Parathyroid adenoma (tissue), 2 donors: ENCODE results near the gene ZNRD2.

ENCODE experiments used
- H2AFZ ChIP-seq: fragments of 300-600 bp; sonication (generic); one replicate; pipeline ENCODE4 v1.7.0; 2017; ENCODE audit warnings: antibody characterized with exemption, mild to moderate bottlenecking
- H3K27ac ChIP-seq: fragments of 300-600 bp; sonication (generic); one replicate; pipeline ENCODE4 v1.7.0; 2017
- H3K27me3 ChIP-seq: fragments of 300-600 bp; sonication (generic); one replicate; pipeline ENCODE4 v1.7.0; 2017; ENCODE audit warnings: low read length; ENCODE audit not compliant: control insufficient read depth, insufficient read depth
- H3K36me3 ChIP-seq: fragments of 300-600 bp; sonication (generic); one replicate; pipeline ENCODE4 v1.7.0; 2017; ENCODE audit warnings: low read length; ENCODE audit not compliant: control insufficient read depth, insufficient read depth
- H3K4me1 ChIP-seq: fragments of 300-600 bp; sonication (generic); one replicate; pipeline ENCODE4 v1.7.0; 2017; ENCODE audit warnings: control low read depth
- H3K4me2 ChIP-seq: fragments of 300-600 bp; sonication (generic); one replicate; pipeline ENCODE4 v1.7.0; 2017; ENCODE audit warnings: low read length
- H3K4me3 ChIP-seq: fragments of 300-600 bp; sonication (generic); one replicate; pipeline ENCODE4 v1.7.0; 2017; ENCODE audit warnings: low read depth, low read length
- H3K79me2 ChIP-seq: fragments of 300-600 bp; sonication (generic); one replicate; pipeline ENCODE4 v1.7.0; 2017; ENCODE audit warnings: control low read depth
- H3K9ac ChIP-seq: fragments of 300-600 bp; sonication (generic); one replicate; pipeline ENCODE4 v1.7.0; 2017; ENCODE audit warnings: mild to moderate bottlenecking
- H3K9me3 ChIP-seq: fragments of 300-600 bp; sonication (generic); one replicate; pipeline ENCODE4 v1.7.0; 2017; ENCODE audit warnings: low read length; ENCODE audit not compliant: control insufficient read depth
- CTCF ChIP-seq: fragments of 300-600 bp; sonication (generic); IDR thresholded peaks from one replicate; pipeline ENCODE4 v1.7.0; 2017; ENCODE audit warnings: antibody characterized with exemption, mild to moderate bottlenecking
- donor health status: primary hyperparathyroidism.

The ZNRD2 gene

GRCh38 chr11:65529475-65530156 lies 40.7 kb upstream of the ZNRD2 start:
- H3K36me3 ChIP-seq, result no peaks in the 10 kb centered on the region
- H3K9ac ChIP-seq, result no peak overlapping the region
- H3K27ac ChIP-seq, result no peak overlapping the region
- H3K27me3 ChIP-seq, result no peaks in the 10 kb centered on the region
- H2AFZ ChIP-seq, result no peak overlapping the region
- no peak overlapping the region for H3K4me2 ChIP-seq
- peaks cover 3% of the 10 kb centered on the region for H3K79me2 ChIP-seq
- no peaks in the 10 kb centered on the region for H3K4me1 ChIP-seq
- no peaks in the 10 kb centered on the region for H3K9me3 ChIP-seq
- TF ChIP-seq CTCF, result no peak
- H3K4me3 ChIP-seq, result no peak overlapping the region

GRCh38 chr11:65530157-65530496 lies 40.1 kb upstream of the ZNRD2 start:
- H3K36me3 ChIP-seq, result no peaks in the 10 kb centered on the region
- H3K9ac ChIP-seq, result no peak overlapping the region

GRCh38 chr11:65532388-65533064 lies 37.8 kb upstream of the ZNRD2 start:
- no peaks in the 10 kb centered on the region for H3K9me3 ChIP-seq
- H3K79me2 ChIP-seq, result no peaks in the 10 kb centered on the region
- no peak overlapping the region for H2AFZ ChIP-seq
- H3K4me2 ChIP-seq, result no peak overlapping the region
- TF ChIP-seq CTCF, result no peak
- no peak overlapping the region for H3K27ac ChIP-seq
- no peak overlapping the region for H3K4me3 ChIP-seq
- H3K4me1 ChIP-seq, result no peaks in the 10 kb centered on the region
- H3K36me3 ChIP-seq, result no peaks in the 10 kb centered on the region
- no peaks in the 10 kb centered on the region for H3K27me3 ChIP-seq
- no peak overlapping the region for H3K9ac ChIP-seq

More at GRCh38 chr11:65530157-65530496, 40.1 kb upstream of the ZNRD2 start:
- Histone ChIP-seq H3K27ac (no peak overlapping the region), H3K4me3 (no peak overlapping the region), H3K79me2 (peaks cover 3% of the 10 kb centered on the region), H2AFZ (no peak overlapping the region), H3K4me1 (no peaks in the 10 kb centered on the region), H3K27me3 (no peaks in the 10 kb centered on the region), H3K4me2 (no peak overlapping the region), H3K9me3 (no peaks in the 10 kb centered on the region)
- no peak for TF ChIP-seq CTCF

- Histone ChIP-seq H3K27me3 (no peaks in the 10 kb centered on the region), H3K9ac (no peak overlapping the region), H3K4me2 (no peak overlapping the region), H3K9me3 (no peaks in the 10 kb centered on the region), H3K27ac (no peak overlapping the region), H3K4me3 (no peak overlapping the region), H3K36me3 (no peaks in the 10 kb centered on the region), H3K4me1 (no peaks in the 10 kb centered on the region), H3K79me2 (no peaks in the 10 kb centered on the region), H2AFZ (no peak overlapping the region)
- TF ChIP-seq CTCF, result no peak
These were observed 35.2 kb upstream of the ZNRD2 start for GRCh38 chr11:65535102-65535501.
